GM18873 (cell line): ENCODE data around the gene C1R.

Experiments used
- ATAC-seq: cut with Tn5 transposase; IDR thresholded peaks from one replicate; pipeline ENCODE4 v1.9.1; 2021; ENCODE audit warnings: mild to moderate bottlenecking, moderate library complexity, moderate number of reproducible peaks; ENCODE audit not compliant: unreplicated experiment, low FRiP score

The C1R gene

DNA sequence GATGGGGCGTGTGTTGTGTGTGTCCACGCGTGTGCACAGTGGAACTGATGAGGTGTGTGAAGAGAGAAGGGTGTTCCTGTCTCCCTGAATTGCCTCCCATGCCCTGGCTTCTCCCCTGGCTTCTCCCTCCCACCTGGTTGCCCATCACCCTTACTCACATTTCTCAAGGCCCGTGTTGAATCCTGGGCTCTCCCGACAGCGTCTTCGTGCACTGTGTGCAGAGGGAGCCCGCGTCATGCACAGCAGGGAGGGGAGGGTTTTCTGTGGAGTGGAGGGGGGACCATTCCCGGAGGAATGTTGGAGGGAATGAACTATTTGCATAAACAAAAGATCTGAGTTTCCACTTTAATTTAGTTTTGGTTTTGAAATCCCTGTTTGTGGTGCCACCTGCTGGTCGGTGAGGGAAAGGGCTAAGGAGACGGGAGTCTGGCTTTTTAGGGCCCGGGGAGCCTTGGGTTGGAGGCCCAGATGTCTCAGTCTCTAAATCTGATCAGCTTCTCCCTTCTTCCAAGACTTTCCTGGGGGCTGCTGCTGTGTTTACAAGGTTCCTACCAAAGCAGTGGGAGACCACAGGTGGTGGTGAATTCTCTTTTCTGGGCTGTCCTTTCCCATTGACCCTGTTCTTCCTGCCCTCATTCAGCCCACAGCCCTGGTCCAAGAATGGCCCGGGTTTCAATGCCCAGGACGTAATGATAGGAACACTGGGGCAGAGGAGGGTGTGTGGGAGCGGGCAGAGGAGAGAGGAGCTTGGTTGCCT is at the start of gene C1R:
Gene C1R, minus strand, starts transcription at position 217 of the 757 bp plus-strand sequence. Its CDS starts 57 bp downstream, at position 160.
- no peak for ATAC-seq

DNA sequence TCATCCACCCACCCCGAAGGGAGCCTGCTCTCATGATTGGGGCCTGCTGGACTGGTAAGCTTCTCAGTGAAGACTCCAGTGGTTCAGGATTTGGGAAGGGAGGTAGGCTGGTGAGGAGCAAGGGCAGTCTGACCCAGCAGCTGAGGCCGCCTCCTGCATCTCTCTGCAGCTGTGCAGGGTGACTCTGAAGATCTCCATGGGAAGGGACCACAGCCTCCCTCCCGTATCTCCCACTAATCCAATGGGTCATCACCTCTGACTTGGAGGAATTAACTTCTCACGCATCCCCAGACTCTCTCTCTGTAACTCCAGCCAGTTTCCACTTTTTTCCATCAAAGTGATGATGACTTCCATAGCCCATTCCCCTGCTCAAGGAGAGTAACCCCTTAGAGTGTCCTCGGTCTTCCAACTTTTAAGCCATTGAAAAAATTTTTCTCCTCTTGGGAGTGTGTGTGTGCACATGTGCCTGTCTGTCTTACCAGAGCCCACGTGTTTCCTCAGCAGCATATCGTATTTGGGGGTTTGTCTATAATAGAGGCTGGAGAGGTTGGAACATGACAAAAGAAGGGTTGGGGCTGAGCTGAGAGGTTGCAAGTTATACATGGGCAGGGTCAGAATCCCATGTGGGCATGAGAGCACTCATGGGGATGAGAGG is 49.2 kb upstream of the C1R start:
- ATAC-seq: no peak

DNA sequence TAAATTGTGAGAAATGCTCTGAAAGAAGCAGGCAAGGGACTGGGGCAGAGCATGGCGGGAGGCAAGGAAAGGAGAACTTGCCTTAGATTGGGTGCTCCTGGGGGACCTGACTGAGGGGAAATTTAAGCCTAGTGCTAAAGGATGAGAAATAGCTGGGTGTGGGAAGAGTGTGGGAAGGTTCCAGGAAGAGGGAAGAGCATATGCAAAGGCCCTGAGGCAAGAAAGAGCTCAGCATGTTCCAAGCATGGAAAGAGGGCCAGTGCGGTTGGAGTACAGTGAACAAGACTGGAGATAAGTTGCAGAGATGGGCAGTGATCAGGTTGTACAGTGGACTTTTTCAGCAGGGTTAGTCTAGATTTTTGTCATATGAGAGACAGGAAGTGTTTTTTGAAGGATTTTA is 47.0 kb upstream of the C1R start:
- no peak for ATAC-seq

DNA sequence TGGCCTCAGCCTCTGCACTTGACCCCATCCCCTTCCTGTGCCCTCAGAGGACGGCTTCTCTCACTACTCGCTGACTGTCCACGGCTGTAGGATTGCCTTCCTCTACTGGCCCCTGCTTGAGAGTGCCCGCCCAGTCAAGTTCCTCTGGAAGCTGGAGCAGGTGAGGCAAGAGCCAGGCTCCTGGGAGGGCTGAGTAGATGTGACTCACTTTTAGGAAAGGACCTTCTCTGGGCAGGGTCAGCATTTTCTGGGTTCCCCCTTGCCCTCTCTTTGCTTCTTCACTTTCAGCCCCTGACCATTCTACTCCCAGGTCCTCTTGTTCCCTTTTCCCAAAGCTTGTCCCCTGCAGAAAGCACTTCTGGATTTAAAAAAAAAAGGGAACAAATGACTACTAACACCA is 45.7 kb upstream of the C1R start:
- no peak for ATAC-seq

DNA sequence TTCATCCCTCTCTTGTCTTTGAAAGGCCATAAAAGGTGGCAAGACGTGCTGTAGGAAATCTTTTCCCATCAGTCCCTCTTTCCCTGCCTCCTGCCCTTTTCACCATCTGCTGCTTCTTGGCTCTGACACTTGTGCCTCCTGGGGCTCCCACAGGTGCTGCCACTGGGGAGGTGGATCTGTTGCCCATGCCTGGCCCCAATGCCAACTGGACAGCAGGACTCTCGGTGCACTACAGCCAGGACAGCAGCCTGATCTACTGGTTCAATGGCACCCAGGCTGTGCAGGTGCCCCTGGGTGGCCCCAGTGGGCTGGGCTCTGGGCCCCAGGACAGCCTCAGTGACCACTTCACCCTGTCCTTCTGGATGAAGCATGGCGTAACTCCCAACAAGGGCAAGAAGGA is 44.4 kb upstream of the C1R start:
- no peak for ATAC-seq

DNA sequence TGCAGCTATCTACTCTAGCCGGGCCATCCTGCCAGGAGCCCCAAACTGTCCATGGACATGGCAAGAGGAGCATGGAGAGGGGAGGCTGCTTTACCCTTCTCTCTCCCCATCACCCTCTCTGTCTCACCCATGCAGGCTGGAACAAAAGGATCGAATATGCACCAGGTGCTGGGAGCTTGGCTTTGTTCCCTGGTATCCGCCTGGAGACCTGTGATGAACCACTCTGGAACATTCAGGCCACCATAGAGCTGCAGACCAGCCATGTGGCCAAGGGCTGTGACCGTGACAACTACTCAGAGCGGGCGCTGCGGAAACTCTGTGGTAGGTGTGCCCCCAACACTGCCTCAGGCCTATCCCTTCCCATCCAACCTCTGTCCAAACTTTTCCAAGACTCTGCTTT is 43.8 kb upstream of the C1R start:
- ATAC-seq: no peak

DNA sequence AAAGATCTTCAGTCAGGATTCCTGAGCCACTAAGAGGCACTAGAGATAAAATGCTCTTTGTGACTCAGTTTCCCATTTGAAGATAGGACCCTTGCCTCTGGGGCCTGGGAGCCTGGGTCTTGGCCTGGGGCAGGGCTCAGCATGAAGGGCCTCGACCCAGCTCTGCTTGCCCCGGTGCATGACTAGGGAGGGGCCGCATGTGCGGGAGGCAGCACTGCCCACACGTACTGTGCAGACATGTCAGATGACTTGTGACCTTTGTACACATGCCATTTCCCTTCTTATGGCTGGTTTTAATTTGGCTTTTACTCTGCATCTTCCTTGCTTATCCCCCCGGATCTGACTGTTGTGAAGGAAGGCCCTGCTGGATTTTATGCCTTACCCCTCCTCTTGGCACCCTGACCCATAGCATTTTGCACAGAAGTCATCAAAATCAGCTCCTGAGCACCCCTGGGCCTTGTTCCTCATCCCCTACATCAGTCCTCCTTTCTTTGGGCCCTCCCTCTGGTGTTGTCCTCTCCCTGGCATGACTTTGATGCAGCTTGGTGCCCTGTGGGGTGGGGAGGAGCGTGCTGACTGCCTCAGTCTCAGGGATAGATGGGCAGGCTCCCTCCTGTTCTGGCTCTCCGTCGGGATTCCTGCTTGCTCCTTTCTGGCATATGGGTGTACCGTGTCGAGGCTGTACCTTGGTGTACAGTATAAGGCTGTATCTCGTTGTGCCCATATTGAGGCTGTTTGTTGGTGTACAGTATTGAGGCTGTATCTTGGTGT is 42.3 kb upstream of the C1R start:
- no peak for ATAC-seq

DNA sequence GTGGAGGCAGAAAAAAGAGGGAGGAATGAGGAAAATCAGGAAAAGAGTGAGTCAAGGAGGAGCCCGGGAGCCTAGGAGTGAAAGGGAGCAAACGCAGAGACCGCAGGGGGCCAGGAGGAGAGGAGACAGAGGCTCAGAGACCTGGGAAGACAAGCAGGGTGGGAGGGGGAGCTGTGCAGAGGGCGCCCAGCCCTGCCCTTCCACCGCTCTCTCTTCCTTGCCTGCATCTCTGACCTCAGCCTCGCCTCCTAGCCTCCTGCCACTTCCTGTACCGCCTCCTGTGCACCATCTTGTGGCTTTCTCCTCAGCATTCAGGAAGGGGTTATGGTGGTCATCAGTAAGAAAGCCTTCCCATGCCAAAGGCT is 39.2 kb upstream of the C1R start:
- ATAC-seq: no peak

DNA sequence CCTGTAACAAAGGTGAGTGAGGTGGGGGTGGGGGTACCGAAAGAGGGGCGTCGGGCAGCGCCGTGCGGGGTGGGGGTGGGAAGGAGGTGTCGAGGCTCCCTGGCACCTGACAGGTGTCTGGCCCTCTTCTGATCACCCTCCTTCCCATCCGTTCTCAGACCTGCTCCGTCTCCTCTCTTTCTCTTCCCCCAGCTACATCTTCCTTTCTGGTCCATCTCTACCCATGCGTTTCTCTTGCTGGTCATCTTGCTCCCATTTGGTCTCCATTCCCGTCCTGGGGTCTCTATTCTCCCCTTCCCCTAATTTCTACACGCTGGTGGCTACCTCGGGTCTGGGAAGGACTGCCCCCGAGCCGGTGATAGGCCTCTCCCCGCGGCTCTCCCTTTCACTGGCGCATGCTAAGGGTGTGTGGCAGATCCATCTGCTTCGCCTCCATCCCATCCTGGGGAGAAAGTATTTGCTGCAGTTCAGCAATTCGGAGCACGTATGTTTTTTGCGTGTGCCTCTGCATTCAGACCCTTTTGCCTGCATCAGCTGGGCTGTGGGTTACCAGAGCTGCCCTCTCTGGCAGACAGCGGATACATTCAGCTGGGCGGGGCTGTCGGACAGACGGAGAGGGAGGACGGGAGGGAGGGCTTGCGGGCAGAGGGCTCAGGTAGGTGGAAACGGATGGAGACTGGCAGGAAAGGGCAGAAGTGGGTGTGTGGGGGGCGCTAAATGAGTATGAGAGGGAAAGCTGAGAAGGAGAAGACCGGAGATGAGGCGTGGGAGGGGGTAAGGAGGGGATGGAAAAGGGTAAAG is 38.7 kb upstream of the C1R start:
- ATAC-seq: no peak

DNA sequence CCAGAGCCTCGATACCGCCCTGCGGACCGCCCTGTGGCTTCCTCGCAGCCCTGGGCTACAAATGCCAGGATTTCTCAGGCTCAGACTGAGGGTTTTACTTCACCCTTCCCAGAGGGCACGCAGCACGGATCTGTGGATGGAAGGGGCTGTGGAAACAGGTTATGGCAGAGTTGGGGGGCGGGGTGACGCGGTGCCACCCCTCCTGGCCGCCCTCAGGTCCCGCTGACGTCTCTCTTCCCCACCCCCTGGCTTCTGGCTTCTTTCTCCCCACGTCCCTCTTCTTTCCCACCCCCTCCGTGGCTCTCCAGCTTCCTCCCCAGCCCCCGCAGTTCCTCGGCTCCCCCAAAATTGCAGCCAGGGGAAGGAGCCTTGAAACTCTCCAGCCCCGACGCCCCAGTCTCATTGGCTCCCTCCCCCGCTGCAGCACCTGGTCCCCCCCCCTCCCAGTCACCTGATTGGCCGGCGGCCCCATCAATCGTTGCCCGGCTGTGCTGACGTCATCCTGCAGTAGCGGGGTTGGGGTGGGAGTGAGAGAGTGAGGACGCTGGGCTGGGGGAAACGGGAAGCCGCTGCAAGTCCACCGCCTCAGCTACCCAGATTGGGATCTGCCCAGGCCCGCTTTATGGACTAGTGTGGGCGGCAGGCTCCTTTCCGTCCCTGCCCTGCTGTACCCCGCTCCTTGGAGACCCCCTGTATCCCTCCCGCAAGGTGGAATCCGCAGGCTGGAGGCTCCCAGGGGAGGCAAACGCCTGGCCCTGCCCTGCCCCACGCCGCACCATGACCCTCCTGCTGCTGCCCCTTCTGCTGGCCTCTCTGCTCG is 37.8 kb upstream of the C1R start, which contains the start of gene CLSTN3:
Gene CLSTN3, plus strand, starts transcription at position 500 of the 820 bp plus-strand sequence. Its CDS starts 278 bp downstream, at position 778.
- ATAC-seq: no peak

DNA sequence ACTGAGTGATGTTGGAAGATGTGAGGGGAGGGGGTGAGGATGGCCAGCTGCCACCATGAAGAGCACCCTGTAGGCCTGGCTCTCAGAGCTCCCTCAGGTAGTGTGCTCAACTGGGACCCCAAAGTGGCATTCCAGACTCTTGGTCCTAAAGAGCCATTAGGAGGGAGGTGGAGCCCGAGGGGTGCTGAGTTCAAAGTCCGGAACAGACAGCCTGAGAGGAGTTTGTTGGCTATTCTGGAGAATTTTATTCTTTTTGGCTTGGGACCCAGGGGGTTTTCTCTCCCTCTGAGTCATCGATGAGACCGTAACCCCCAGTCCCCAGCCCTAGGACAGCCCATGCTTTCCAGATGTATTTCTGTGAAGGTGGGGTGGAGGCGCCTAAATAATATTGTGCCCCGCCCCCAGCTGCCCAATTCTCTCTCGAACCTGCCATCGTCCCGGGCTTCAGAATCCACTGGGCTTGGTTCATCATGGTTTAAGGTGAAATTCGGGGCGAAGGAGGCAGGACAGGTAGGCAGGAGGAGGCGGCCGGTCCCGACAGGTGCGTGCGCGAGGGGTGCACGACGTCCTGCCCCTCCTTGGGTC is 37.1 kb upstream of the C1R start:
- ATAC-seq: no peak

DNA sequence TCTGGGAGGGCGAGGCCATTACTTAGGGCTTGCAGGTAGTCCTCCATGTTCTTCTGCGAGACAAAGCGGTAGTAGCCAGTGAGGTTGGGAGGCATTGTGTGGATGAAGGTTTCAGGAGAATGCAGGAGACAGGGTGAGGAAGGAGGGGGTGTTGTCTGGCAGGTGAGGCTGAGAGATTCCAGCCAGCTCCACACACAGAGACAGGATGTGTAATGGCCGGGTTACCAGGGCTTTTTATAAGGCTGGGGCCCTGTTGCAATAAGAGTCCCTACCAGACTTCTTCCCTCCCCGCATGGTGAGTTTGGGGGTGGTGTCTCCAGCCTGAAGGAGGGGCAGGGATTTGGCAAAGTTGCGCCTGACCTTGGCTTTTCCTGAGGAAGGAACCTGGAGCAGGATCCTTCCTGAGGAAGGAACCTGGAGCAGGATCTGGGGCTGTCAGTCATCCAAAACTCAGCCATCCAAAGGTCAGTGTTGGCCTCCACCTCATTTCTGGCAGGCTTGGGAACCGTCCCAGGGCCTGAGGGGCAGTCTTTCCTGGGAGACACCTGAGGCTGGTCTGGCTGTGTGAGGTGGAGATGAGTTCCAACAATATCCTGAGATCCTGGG is 36.5 kb upstream of the C1R start, which contains the start of gene RBP5:
Gene RBP5, minus strand, starts transcription at position 209 of the 606 bp plus-strand sequence. Its CDS starts 114 bp downstream, at position 95.
- ATAC-seq: no peak

DNA sequence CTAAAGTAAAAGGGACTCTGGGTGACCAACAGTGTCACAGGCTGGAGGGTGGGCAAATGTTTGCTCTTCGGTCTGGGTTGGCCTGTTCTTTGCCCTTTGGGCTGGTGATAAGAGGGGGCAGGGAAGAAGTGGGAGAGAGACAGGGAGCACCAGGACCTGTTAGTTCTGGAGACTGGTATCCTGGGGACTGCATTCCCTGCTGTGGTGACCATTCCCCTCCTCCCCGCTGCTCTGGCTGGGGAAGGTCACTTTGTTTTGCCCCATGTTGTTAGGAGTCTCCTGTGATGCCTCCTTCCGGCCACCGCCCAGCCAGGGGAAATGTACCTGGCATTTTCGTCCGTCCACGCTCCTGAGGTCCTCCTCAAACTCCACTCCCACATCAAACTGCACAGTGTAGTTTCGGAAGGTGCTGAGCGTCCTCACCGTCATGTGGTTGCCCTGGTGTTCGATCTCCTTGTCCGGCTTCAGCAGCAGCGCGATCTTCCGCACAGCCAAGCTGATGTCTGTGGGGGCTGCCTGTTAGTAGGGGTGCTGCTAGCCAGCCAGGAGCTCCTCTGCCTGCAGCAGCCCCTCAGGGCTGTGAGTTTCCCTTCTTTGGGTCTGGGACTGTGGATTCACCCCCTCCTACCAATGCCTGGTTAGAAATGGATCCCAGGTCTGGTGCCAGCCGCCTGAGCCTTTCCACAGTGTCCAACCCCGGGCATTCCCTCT is 35.8 kb upstream of the C1R start:
- no peak for ATAC-seq

DNA sequence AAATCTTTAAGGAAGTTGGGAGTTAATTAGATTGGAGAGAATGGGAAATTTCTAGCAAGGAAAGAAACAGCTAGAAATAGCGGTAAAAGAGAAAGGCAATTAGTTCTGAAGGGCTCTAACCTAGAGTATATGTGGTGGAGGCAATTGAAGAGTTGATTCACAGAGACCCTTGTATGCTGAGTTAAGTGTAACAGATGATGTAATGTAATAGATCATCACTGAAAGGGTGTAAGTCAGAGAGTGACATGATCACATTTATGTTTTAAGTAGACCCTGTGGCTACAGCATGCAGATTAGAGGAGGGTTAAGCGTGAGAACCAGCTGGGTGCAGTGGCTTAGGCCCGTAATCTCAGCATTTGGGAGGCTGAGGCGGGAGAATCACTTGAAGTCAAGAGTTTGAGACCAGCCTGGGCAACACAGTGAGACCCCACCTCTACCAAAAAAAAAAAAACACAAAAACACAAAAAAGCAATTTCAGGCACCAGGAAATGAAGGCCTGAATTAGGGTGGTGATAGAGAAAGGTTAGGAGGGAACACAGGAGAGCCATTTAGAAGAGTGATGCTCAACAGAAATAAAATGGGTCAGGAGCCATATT is 33.5 kb upstream of the C1R start:
- ATAC-seq: no peak

DNA sequence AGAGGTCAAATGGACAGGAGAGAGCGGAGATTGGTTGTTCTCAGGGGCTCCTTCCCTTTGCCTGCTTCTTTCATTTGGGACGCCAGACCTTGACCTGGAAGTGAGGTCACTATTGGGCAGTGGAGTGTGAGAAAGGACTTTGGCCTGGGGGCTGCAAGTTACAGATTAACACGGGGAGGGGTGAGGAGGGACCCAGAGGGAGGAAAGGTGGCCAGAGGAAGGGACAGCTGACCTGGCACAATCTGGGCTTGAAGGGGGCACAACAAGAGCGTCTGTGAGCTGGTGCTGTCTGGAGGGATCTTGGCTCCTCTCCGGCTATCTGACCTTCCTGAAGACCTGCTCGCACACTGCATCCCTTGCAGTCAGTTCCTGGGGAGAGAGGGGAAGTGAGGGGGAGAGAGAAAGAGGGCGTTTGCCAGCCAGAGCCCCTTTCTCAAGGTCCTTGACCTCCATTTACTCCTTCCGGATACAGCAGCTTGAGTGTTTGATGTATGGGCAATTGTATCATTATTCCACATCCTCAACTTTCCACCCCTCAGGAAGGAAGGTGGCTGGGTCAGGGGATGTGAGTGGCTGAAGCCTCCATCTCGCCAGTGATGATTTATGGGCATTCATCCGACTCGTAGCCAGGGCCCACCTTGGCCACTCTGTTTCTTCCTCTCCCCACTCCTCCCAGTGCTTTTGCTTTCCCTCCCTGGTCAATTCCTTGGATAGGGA is 31.7 kb upstream of the C1R start:
- ATAC-seq: no peak

DNA sequence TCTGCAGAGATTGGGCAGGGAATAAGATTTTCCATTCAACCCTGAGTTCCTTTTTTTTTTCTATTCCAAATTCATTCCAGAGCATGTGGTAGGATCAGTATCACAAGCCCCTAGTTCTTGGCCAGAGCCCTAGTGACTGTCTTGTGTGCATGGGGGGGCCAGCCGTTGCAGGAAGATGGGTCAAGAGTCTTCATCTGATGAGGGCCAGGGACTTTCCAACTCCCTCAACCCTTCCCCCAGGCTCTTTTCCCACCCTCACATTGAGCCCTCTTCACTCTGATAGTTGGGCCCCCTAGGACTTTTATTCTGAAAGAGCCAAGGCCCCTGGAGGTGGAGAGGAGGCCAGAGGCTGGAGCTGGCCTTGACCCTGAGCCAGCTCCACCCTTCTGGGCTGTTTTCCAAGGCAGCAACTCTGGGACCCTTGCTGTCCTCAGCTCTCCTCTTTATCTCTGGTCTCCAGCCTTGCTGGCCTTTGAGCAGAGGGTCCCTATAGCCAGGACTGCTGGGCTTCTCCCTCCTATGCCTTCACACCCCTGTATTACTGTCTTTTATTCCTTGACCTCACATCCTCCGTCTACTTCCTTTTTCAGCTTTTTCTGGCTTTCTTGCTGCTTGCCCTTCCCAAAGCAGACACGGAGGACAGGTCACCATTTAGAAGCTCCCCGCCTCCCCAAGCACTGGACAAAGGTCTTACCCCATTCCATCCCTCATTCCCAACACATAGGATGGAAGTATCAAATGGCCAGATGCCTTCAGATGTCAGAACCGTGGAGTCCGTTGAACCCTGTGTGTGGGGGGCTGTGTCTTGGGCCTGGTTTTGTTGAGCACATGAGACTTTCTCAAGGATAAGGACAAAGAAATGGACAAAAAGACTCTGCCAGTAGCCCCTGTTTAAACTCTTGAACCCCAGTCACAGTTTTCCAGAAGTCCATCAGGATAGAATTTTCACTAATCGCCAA is 30.8 kb upstream of the C1R start:
- no peak for ATAC-seq
